WTC11 (cell line): ENCODE results near the gene CUL9.

Source experiments
- CREM ChIP-seq: sonication (generic); formaldehyde crosslinking; IDR thresholded peaks from 2 replicates; pipeline ENCODE4 v1.8.1; 2022; ENCODE audit warnings: mild to moderate bottlenecking, missing genetic modification reagents, moderate library complexity
- CTCF ChIP-seq: fragments of 200-600 bp; IDR thresholded peaks from 2 replicates; pipeline ENCODE4 v1.8.0; 2022; ENCODE audit warnings: antibody characterized with exemption
- NFE2L1 ChIP-seq: sonication (generic); formaldehyde crosslinking; IDR thresholded peaks from 2 replicates; pipeline ENCODE4 v1.8.1; 2023; ENCODE audit warnings: missing genetic modification reagents
- NFYB ChIP-seq: sonication (generic); formaldehyde crosslinking; conservative IDR thresholded peaks from 2 replicates; pipeline ENCODE4 v1.8.0; 2022; ENCODE audit warnings: low read depth, missing genetic modification reagents
- PRDM15 ChIP-seq: sonication (generic); formaldehyde crosslinking; IDR thresholded peaks from 2 replicates; pipeline ENCODE4 v1.8.0; 2022; ENCODE audit warnings: missing genetic modification reagents
- TEAD4 ChIP-seq: sonication (generic); formaldehyde crosslinking; IDR thresholded peaks from 2 replicates; pipeline ENCODE4 v1.8.0; 2022; ENCODE audit warnings: mild to moderate bottlenecking, missing genetic modification reagents
- ZNF281 ChIP-seq: sonication (generic); formaldehyde crosslinking; IDR thresholded peaks from 2 replicates; pipeline ENCODE4 v1.8.0; 2023; ENCODE audit warnings: mild to moderate bottlenecking, missing genetic modification reagents

GRCh38 chr6:43141644-43142043 lies 40.4 kb upstream of the CUL9 start:
- no peak for TF ChIP-seq NFYB (CRISPR knock-in tag)
- no peak for TF ChIP-seq CREM (CRISPR knock-in tag)
- TF ChIP-seq CTCF: no peak
- no peak for TF ChIP-seq NFE2L1
- no peak for TF ChIP-seq ZNF281 (CRISPR knock-in tag)
- no peak for TF ChIP-seq TEAD4 (CRISPR knock-in tag)
- TF ChIP-seq PRDM15: no peak
